Measurements from ENCODE around the gene SNRPA. TPM values are rescaled to one million over a fixed set of nuclear protein-coding genes. Genes with fewer than 3 reads are reported as not detected.
"Not testable (repeated sequence)": the region's sequence is repeated elsewhere in the genome, so short reads cannot be mapped to it uniquely, and the experiment has no call there.

Gene SNRPA
- total and polyA plus RNA-seq, 2 experiments from 2014 or later = 145 to 230 TPM

- TF ChIP-seq CTCF (IDR thresholded peaks at IDR 0.05; ENCODE audit: low read depth, low read length) = no peak
- Histone ChIP-seq H3K4me1 (ENCODE audit: low read depth) (no peaks in the 10 kb centered on the region), H3K9me3 (ENCODE audit: low read depth) (no peaks in the 10 kb centered on the region), H3K36me3 (peaks cover 19% of the 10 kb centered on the region), H3K27me3 (no peaks in the 10 kb centered on the region), H3K4me3 (no peak overlapping the region), H3K27ac (no peak overlapping the region)
- no peak for DNase-seq (ENCODE audit: low read depth in 1 of 2, low spot score in 1 of 2)
Measured at GRCh38 chr19:40768869-40769268, 17.9 kb downstream of the SNRPA start.

GRCh38 chr19:40771101-40771862 lies 20.3 kb downstream of the SNRPA start:
- not testable (repeated sequence) for H3K27ac ChIP-seq; H3K36me3 ChIP-seq; H3K4me3 ChIP-seq; DNase-seq (ENCODE audit: low read depth in 1 of 2, low spot score in 1 of 2); H3K27me3 ChIP-seq; H3K9me3 ChIP-seq (ENCODE audit: low read depth); H3K4me1 ChIP-seq (ENCODE audit: low read depth)

- no peak for TF ChIP-seq CTCF (IDR thresholded peaks at IDR 0.05; ENCODE audit: low read depth, low read length)
- H3K36me3 ChIP-seq = no peaks in the 10 kb centered on the region
- DNase-seq (ENCODE audit: low read depth in 1 of 2, low spot score in 1 of 2) = peak in 1 of 2 donors; percentile 38
- H3K4me1 ChIP-seq (ENCODE audit: low read depth) = no peaks in the 10 kb centered on the region
- no peaks in the 10 kb centered on the region for H3K27me3 ChIP-seq
- H3K9me3 ChIP-seq (ENCODE audit: low read depth) = no peaks in the 10 kb centered on the region
- H3K4me3 ChIP-seq = no peak within 1 kb of the TSS
- no peak within 1 kb of the TSS for H3K27ac ChIP-seq
Measured at GRCh38 chr19:40774916-40775631, 24.1 kb downstream of the SNRPA start, which contains the start of gene MIA. TSS of gene MIA (plus strand) at chr19:40775521. CDS start at chr19:40775543, 22 bp downstream.

DNA sequence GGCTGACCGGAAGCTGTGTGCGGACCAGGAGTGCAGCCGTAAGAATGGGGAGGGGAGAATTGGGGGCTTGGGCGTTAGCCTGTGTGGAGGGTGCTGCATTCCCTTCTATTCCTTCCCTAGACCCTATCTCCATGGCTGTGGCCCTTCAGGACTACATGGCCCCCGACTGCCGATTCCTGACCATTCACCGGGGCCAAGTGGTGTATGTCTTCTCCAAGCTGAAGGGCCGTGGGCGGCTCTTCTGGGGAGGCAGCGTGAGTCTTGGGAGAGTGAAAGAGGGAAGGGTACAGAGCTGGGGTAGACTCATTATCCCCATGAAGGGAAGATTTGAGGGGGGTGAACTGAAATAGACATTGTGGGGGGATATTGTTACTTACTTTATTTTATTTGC lies 24.6 kb downstream of the SNRPA start:
- TF ChIP-seq CTCF (IDR thresholded peaks at IDR 0.05; ENCODE audit: low read depth, low read length) = no peak
- no peaks in the 10 kb centered on the region for H3K9me3 ChIP-seq (ENCODE audit: low read depth)
- no peak for DNase-seq (ENCODE audit: low read depth in 1 of 2, low spot score in 1 of 2)
- H3K4me1 ChIP-seq (ENCODE audit: low read depth) = no peaks in the 10 kb centered on the region
- H3K27ac ChIP-seq = no peak overlapping the region
- H3K27me3 ChIP-seq = no peaks in the 10 kb centered on the region
- H3K36me3 ChIP-seq = no peaks in the 10 kb centered on the region
- H3K4me3 ChIP-seq = no peak overlapping the region

- Histone ChIP-seq H3K36me3 (no peaks in the 10 kb centered on the region), H3K4me3 (no peak overlapping the region), H3K9me3 (ENCODE audit: low read depth) (no peaks in the 10 kb centered on the region), H3K27me3 (no peaks in the 10 kb centered on the region), H3K4me1 (ENCODE audit: low read depth) (no peaks in the 10 kb centered on the region), H3K27ac (peak overlapping the region; percentile 98)
- DNase-seq (ENCODE audit: low read depth in 1 of 2, low spot score in 1 of 2) = no peak
- TF ChIP-seq CTCF (IDR thresholded peaks at IDR 0.05; ENCODE audit: low read depth, low read length) = no peak
Measured at GRCh38 chr19:40776364-40776763, 25.4 kb downstream of the SNRPA start.
